BLaER1 (cell line): Measurements from ENCODE around the gene NAPSA.

Experiments
- H3K27ac ChIP-seq: shearing (Covaris generic); formaldehyde crosslinking; 2 replicates; pipeline ENCODE4 v1.8.1; 2022
- H3K27me3 ChIP-seq: shearing (Covaris generic); formaldehyde crosslinking; 2 replicates; pipeline ENCODE4 v1.8.1; 2022
- H3K36me3 ChIP-seq: shearing (Covaris generic); formaldehyde crosslinking; 2 replicates; pipeline ENCODE4 v1.8.1; 2022
- H3K4me1 ChIP-seq: shearing (Covaris generic); formaldehyde crosslinking; 2 replicates; pipeline ENCODE4 v1.8.1; 2022
- H3K4me2 ChIP-seq: shearing (Covaris generic); formaldehyde crosslinking; 2 replicates; pipeline ENCODE4 v1.8.1; 2022
- H3K4me3 ChIP-seq: shearing (Covaris generic); formaldehyde crosslinking; 2 replicates; pipeline ENCODE4 v1.8.1; 2022
- H3K9ac ChIP-seq: shearing (Covaris generic); formaldehyde crosslinking; 2 replicates; pipeline ENCODE4 v1.8.1; 2022
- H3K9me3 ChIP-seq: shearing (Covaris generic); formaldehyde crosslinking; 2 replicates; pipeline ENCODE4 v1.8.1; 2022
- H4K20me1 ChIP-seq: shearing (Covaris generic); formaldehyde crosslinking; 2 replicates; pipeline ENCODE4 v1.8.1; 2022
- Cebpa-rat ChIP-seq: shearing (Covaris generic); IDR thresholded peaks from 2 replicates; pipeline ENCODE4 v1.8.1; 2022

NAPSA gene

DNA sequence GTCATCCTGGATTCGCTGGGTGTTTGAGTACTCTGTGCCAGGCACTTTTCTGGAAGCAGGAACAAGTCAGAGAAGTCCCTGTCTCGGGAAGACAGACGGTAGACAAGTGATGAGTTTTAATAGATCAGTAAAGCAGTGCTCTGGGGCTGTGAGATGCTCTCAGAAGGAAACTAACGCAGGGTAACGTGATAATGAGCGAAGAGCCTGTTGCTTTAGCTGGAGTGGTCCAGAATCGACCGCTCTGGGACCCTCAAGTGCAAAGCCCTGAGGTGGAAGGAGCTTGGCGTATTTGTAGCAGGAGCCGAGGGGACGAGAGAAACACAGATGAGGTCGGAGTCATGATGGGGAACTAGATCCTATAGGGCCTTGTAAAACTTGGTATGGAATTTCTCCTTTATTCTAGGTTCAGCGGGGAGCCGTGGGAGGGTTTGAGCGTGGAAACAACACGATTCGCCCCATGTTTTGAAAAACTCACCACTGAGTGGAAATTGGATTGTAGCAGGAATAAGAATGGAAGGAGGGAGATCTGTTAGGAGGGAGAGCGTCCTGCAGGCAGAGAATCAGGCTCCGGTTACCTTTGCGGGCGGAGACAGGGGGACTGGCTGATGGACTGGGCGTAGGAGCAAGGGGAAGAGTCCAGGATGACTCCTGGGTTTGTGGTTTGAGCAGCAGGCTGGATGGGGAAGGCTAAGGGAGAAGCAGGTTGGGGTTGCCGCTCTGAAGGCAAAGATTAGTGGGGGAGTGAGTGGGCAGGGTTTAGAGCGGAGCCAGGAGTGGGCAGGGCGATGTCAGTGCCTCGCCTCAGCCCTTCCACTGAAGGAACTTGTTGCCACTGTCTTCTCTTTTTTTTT is 19.5 kb upstream of the NAPSA start:
- peak overlapping the region; percentile 85 for H3K27ac ChIP-seq
- peaks cover 77% of the 10 kb centered on the region for H3K36me3 ChIP-seq
- H4K20me1 ChIP-seq = peaks cover 59% of the 10 kb centered on the region
- no peak for TF ChIP-seq Cebpa-rat
- H3K27me3 ChIP-seq = no peaks in the 10 kb centered on the region
- H3K9ac ChIP-seq = peak overlapping the region; percentile 82
- H3K4me3 ChIP-seq = peak overlapping the region; percentile 72
- peak overlapping the region; percentile 90 for H3K4me2 ChIP-seq
- peaks cover 7% of the 10 kb centered on the region for H3K9me3 ChIP-seq
- peaks cover 34% of the 10 kb centered on the region for H3K4me1 ChIP-seq

DNA sequence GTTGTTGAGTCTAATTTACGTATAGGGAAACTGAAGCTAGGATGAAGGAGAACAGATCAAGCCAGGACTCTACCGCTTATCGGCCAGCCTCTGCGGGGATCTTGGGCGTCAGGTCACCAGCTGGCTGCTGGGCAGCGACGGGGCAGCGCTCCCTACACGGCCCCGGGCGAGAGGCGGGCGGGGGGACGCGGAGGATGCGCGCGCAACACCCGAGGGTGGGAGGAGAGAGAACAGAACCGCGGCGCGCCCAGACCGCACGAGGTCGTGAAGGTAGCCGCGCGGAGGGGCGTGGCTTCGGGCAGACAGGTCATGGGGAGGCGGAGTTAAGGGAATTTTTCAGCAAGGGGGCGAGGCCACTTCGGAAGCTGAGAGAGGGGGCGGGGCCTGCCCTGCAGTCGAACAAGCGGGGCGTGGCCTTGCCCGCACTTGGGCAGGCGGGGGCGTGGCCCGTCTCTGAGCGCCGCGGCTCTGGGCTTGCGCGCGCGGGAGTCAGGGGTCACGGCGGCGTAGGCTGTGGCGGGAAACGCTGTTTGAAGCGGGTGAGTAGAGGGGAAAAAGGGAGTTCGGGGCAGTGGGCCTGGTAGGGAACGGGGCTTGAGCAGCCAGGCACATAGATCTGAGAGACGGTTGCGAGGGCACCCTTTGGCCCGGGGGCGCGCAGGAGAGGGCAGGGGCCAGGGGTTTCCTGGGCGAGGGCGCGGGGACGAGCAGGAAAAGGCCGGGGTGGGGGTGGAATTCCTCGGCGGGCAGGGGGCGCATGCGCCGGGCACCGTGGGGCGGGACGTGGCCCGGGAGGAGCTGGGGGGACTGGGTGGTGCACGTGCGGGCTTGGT is 18.6 kb upstream of the NAPSA start, which contains the start of gene POLD1:
Gene POLD1 (plus strand): TSS at position 496 of the 833 bp plus-strand sequence. CDS start 14,505 bp downstream, outside the sequence.
- no peak for TF ChIP-seq Cebpa-rat
- peak within 1 kb of the TSS; percentile 85 for H3K27ac ChIP-seq
- peaks cover 34% of the 10 kb centered on the region for H3K4me1 ChIP-seq
- peak within 1 kb of the TSS; percentile 72 for H3K4me3 ChIP-seq
- H3K27me3 ChIP-seq = no peaks in the 10 kb centered on the region
- peak within 1 kb of the TSS; percentile 82 for H3K9ac ChIP-seq
- peaks cover 62% of the 10 kb centered on the region for H4K20me1 ChIP-seq
- H3K36me3 ChIP-seq = peaks cover 77% of the 10 kb centered on the region
- no peaks in the 10 kb centered on the region for H3K9me3 ChIP-seq
- peak within 1 kb of the TSS; percentile 90 for H3K4me2 ChIP-seq

DNA sequence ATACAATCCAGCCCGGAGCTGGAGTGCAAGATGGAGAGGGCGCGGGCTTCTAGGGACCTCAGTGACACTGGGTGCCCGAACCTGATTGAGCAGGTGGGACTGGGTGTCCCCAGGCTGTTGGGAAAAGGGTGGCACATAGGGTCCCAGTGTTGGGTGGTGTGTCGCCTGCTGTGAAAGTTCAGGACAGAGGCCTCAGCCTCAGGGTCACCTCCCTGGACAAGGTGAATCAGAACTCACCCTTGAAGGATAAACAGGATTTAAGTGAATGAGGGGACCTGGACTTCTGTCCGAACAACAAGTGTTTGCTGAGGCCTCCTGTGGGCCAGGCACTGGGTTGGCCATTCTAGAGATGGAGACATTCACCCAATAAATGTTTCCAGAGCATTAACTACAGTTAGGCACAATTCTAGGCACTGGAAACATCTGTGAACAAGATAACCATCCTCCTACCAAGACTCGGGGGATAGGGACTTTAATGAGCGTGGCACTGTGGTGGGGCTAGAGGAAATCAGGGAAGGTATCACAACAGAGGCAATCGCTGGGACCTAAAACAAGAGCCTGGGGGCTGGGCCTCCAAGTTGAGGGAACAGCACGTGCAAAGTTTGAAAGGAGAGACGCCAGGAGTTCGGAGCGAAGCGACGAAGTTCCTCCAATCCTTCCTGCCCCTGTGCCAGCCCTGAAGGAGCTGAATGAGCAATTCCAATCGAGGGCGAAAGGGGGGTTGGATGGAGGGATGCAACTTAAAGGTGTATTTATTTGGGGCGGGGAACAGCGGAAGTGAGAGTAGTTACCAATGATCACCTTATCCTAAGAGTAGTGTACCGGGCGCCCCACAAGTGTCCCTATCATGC is 17.8 kb upstream of the NAPSA start:
- peak overlapping the region; percentile 72 for H3K4me3 ChIP-seq
- no peak for TF ChIP-seq Cebpa-rat
- H3K4me1 ChIP-seq = peaks cover 34% of the 10 kb centered on the region
- H3K9me3 ChIP-seq = no peaks in the 10 kb centered on the region
- H3K36me3 ChIP-seq = peaks cover 77% of the 10 kb centered on the region
- H3K4me2 ChIP-seq = peak overlapping the region; percentile 90
- no peaks in the 10 kb centered on the region for H3K27me3 ChIP-seq
- peak overlapping the region; percentile 61; the same call in 1 of the 2 replicates for H3K27ac ChIP-seq
- H4K20me1 ChIP-seq = peaks cover 63% of the 10 kb centered on the region
- peak overlapping the region; percentile 82 for H3K9ac ChIP-seq

DNA sequence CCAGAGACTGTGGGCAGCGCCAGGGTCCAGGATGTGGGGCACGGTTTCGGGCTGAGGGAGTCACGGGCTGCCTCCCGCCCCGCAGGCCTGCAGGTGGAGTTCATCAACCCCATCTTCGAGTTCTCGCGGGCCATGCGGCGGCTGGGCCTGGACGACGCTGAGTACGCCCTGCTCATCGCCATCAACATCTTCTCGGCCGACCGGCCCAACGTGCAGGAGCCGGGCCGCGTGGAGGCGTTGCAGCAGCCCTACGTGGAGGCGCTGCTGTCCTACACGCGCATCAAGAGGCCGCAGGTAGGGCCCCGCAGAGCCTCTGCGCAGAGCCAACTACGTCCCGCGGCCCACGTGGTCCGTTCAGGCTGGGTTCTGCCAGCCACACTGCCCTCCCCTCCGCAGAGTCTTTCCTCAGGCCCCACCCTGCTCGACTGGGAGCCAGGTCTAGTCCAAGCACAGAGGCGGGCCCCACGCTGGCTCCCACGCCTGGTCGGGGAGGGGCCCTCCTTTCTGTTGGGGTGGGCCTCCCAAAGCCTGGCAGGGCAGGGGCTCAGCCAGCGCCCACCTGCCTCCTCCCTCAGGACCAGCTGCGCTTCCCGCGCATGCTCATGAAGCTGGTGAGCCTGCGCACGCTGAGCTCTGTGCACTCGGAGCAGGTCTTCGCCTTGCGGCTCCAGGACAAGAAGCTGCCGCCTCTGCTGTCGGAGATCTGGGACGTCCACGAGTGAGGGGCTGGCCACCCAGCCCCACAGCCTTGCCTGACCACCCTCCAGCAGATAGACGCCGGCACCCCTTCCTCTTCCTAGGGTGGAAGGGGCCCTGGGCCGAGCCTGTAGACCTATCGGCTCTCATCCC is 16.7 kb upstream of the NAPSA start:
- H3K9ac ChIP-seq = no peak overlapping the region
- TF ChIP-seq Cebpa-rat = no peak
- H3K4me3 ChIP-seq = no peak overlapping the region
- peaks cover 76% of the 10 kb centered on the region for H3K36me3 ChIP-seq
- no peak overlapping the region for H3K27ac ChIP-seq
- H3K4me1 ChIP-seq = peaks cover 29% of the 10 kb centered on the region
- H3K4me2 ChIP-seq = no peak overlapping the region
- H3K9me3 ChIP-seq = no peaks in the 10 kb centered on the region
- H4K20me1 ChIP-seq = peaks cover 63% of the 10 kb centered on the region
- no peaks in the 10 kb centered on the region for H3K27me3 ChIP-seq

DNA sequence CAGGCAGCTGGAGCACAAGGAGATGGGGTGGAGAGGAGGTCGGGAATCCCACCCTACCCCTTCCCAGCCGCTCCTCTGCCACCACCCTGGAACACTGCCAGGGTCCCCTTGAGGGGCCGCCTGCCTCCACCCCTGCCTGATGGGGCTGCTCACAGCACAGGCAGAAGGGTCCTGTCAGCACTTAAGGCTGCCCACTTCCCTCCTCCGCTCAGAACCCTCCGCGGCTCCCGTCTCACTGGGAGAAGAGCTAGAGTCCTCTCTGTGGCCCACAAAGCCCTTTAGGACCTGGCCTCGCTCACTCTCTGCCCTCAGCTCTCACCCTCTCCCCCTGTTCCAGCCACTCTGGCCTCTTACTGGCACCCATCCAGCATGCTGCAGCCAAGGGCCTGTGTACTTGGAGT is 15.3 kb upstream of the NAPSA start:
- Histone ChIP-seq H4K20me1 (peaks cover 51% of the 10 kb centered on the region), H3K9ac (no peak overlapping the region), H3K36me3 (peaks cover 62% of the 10 kb centered on the region), H3K27ac (no peak overlapping the region), H3K4me3 (no peak overlapping the region), H3K9me3 (no peaks in the 10 kb centered on the region), H3K4me1 (peaks cover 20% of the 10 kb centered on the region), H3K27me3 (no peaks in the 10 kb centered on the region), H3K4me2 (no peak overlapping the region)
- TF ChIP-seq Cebpa-rat = no peak

DNA sequence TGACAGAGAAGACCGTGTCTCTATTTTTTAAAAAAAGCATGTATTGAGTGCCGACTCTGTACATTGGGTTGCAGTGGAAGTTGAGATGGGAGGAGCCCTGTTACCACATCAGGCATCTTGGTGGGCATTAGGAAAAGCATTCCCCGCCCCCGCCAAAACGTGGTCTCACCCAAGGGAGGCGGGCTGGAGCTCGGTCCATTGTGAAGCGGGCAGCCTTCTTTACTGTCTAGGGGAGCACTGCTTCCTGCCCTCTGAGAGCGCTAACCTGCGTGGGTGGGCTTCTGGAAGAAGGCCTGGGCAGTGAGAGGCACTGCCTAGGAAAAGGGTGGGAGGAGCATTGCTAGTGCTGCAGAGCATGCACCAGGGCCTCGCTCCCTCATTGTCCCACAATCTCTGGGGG is 14.7 kb upstream of the NAPSA start:
- no peak overlapping the region for H3K4me2 ChIP-seq
- no peak overlapping the region for H3K27ac ChIP-seq
- H3K27me3 ChIP-seq = no peaks in the 10 kb centered on the region
- H3K4me3 ChIP-seq = no peak overlapping the region
- TF ChIP-seq Cebpa-rat = no peak
- H3K9ac ChIP-seq = no peak overlapping the region
- peaks cover 45% of the 10 kb centered on the region for H4K20me1 ChIP-seq
- H3K36me3 ChIP-seq = peaks cover 62% of the 10 kb centered on the region
- peaks cover 20% of the 10 kb centered on the region for H3K4me1 ChIP-seq
- no peaks in the 10 kb centered on the region for H3K9me3 ChIP-seq

DNA sequence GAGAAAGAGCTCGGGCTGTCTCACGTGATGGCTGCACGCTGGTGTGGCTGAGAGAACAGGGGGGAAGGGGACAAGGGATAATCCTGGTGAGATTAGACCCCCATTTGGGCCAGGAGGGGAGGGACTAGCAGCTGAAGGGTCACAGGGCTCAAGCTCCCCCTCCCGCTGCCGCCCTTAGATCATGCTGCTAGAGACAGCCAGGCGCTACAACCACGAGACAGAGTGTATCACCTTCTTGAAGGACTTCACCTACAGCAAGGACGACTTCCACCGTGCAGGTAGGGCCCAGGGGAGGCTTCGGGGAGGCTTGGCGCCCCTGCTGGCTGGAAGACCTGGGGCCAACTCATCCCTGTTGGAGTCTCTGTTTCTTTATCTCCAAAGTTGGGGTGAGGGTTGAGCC is 14.2 kb upstream of the NAPSA start:
- Histone ChIP-seq H3K4me3 (no peak overlapping the region), H4K20me1 (peaks cover 42% of the 10 kb centered on the region), H3K9me3 (no peaks in the 10 kb centered on the region), H3K27me3 (no peaks in the 10 kb centered on the region), H3K4me1 (peaks cover 22% of the 10 kb centered on the region), H3K36me3 (peaks cover 62% of the 10 kb centered on the region), H3K4me2 (no peak overlapping the region), H3K9ac (no peak overlapping the region), H3K27ac (no peak overlapping the region)
- TF ChIP-seq Cebpa-rat = no peak

DNA sequence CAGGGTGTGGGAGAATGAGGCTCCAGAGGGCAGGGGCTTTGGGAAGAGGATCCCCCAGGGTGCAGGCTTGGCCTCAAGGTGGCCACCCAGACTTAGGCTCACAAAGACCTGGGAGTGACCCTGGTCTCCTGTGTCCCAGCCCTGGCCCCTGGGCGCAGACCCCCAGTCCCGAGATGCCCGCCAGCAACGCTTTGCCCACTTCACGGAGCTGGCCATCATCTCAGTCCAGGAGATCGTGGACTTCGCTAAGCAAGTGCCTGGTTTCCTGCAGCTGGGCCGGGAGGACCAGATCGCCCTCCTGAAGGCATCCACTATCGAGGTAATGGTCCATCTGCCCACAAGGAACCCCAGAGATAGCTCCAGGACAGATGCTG is 13.4 kb upstream of the NAPSA start:
- H3K36me3 ChIP-seq = peaks cover 62% of the 10 kb centered on the region
- peaks cover 30% of the 10 kb centered on the region for H3K4me1 ChIP-seq
- no peak for TF ChIP-seq Cebpa-rat
- H3K9me3 ChIP-seq = no peaks in the 10 kb centered on the region
- H4K20me1 ChIP-seq = peaks cover 42% of the 10 kb centered on the region
- H3K9ac ChIP-seq = no peak overlapping the region
- no peak overlapping the region for H3K27ac ChIP-seq
- no peaks in the 10 kb centered on the region for H3K27me3 ChIP-seq
- no peak overlapping the region for H3K4me2 ChIP-seq
- no peak overlapping the region for H3K4me3 ChIP-seq
